HCT116 (cell line): ENCODE data around the gene RHBDD1. TPM values are rescaled to one million over a fixed set of nuclear protein-coding genes. Genes with fewer than 3 reads are reported as not detected.

Experiments used
- ATAC-seq: fragments of 200-7000 bp; cut with Tn5 transposase; 2 replicates; pipeline ENCODE4 v1.9.1; 2020; ENCODE audit warnings: mild to moderate bottlenecking, moderate library complexity
- BruUV-seq: library from RNA; stranded (reverse); fragments of 400-500 nt; replicated peaks from 2 replicates; lab custom pipeline; 2021; lab: Mats Ljungman, UMichigan
- CTCF ChIA-PET: fragments of 300-600 bp; sonication (Branson Sonifier 250); formaldehyde crosslinking; loops from one replicate; lab custom pipeline; 2021; ENCODE audit warnings: antibody characterized with exemption; lab: Charles Lee
- POLR2A ChIA-PET: fragments of 300-600, 350-600 bp; sonication (Branson Sonifier 250); formaldehyde crosslinking; loops from one replicate; lab custom pipeline; 2021; ENCODE audit warnings: antibody characterized with exemption; lab: Charles Lee
- RAD21 ChIA-PET, 2 experiments: fragments of 300-600 bp; sonication (Branson Sonifier 250); formaldehyde crosslinking; loops; one replicate each; lab custom pipeline; 2023; ENCODE audit warnings: low total read pairs in 2 of 2; ENCODE audit not compliant: uncharacterized antibody in 2 of 2, unreplicated experiment in 2 of 2, low non-redundant PET in 1 of 2; lab: Charles Lee
- DNase-seq: peaks from one replicate; pipeline ENCODE4 v3.0.0-alpha.2; 2010; ENCODE audit warnings: low read depth, low spot score
- H2AFZ ChIP-seq: fragments of 200-600 bp; shearing (Covaris generic), sonication (generic); 2 replicates; pipeline ENCODE4 v1.6.1; 2017; ENCODE audit warnings: low read depth, mixed run types, mixed read lengths, antibody characterized with exemption, low read length; ENCODE audit not compliant: poor library complexity, severe bottlenecking
- H3K27ac ChIP-seq: 2 replicates; pipeline ENCODE4 v1.5.1; 2012; ENCODE audit warnings: low read depth, low read length
- H3K27me3 ChIP-seq: fragments of 200-600 bp; sonication (generic); 2 replicates; pipeline ENCODE4 v1.6.1; 2016; ENCODE audit warnings: mixed run types, low read length, mixed read lengths; ENCODE audit not compliant: insufficient read depth
- H3K36me3 ChIP-seq, 2 experiments: fragments of 200-500 bp in 1 of 2; fragments of 200-600 bp in 1 of 2; sonication (Bioruptor generic) in 1 of 2; sonication (generic) in 1 of 2; 2 replicates each; pipeline versions ENCODE4 v1.5.1 to v1.6.1; 2014 to 2016; ENCODE audit warnings: low read length in 2 of 2, inconsistent platforms in 1 of 2, mixed read lengths in 1 of 2, mixed run types in 1 of 2; ENCODE audit not compliant: insufficient read depth in 2 of 2, control insufficient read depth in 1 of 2
- H3K4me1 ChIP-seq, 2 experiments: fragments of 200-600 bp in 1 of 2; sonication (generic) in 1 of 2; 2 replicates each; pipeline versions ENCODE4 v1.5.1 to v1.6.1; 2012 to 2017; ENCODE audit warnings: low read length in 2 of 2, inconsistent platforms in 1 of 2, mild to moderate bottlenecking in 1 of 2, mixed read lengths in 1 of 2, mixed run types in 1 of 2, moderate library complexity in 1 of 2; ENCODE audit not compliant: insufficient read depth in 2 of 2, control insufficient read depth in 1 of 2
- H3K4me2 ChIP-seq: fragments of 200-600 bp; sonication (generic); 2 replicates; pipeline ENCODE4 v1.6.1; 2017; ENCODE audit warnings: mixed run types, low read length, mixed read lengths
- H3K4me3 ChIP-seq, 2 experiments: fragments of 200-600 bp in 1 of 2; sonication (generic) in 1 of 2; replicated peaks in 1 of 2; 2 replicates each; pipeline ENCODE4 v1.5.1; 2011 to 2016; ENCODE audit warnings: low read length in 2 of 2, control low read depth in 1 of 2, low read depth in 1 of 2, mild to moderate bottlenecking in 1 of 2, mixed read lengths in 1 of 2, mixed run types in 1 of 2
- H3K79me2 ChIP-seq: fragments of 200-600 bp; sonication (generic); 2 replicates; pipeline ENCODE4 v1.6.1; 2017; ENCODE audit warnings: mild to moderate bottlenecking, mixed run types, low read length, moderate library complexity, mixed read lengths; ENCODE audit not compliant: insufficient read depth
- H3K9ac ChIP-seq: fragments of 200-600 bp; sonication (generic); 2 replicates; pipeline ENCODE4 v1.6.1; 2016; ENCODE audit warnings: low read length, mixed read lengths
- H3K9me2 ChIP-seq: fragments of 200-600 bp; sonication (generic), shearing (Covaris generic); 2 replicates; pipeline ENCODE4 v1.6.1; 2017; ENCODE audit warnings: mixed run types, mild to moderate bottlenecking, moderate library complexity; ENCODE audit not compliant: insufficient read depth
- H3K9me3 ChIP-seq, 2 experiments: fragments of 200-500 bp in 1 of 2; fragments of 200-600 bp in 1 of 2; sonication (Bioruptor generic) in 1 of 2; sonication (generic) in 1 of 2; 2 replicates each; pipeline ENCODE4 v1.6.1; 2014 to 2017; ENCODE audit warnings: low read length in 2 of 2, mixed read lengths in 2 of 2, inconsistent platforms in 1 of 2, low read depth in 1 of 2, mild to moderate bottlenecking in 1 of 2, mixed run types in 1 of 2, moderate library complexity in 1 of 2; ENCODE audit not compliant: control insufficient read depth in 1 of 2, insufficient read depth in 1 of 2
- H4K20me1 ChIP-seq: fragments of 200-600 bp; sonication (generic), shearing (Covaris generic); 2 replicates; pipeline ENCODE4 v1.6.1; 2017; ENCODE audit warnings: mixed run types, mild to moderate bottlenecking, moderate library complexity; ENCODE audit not compliant: insufficient read depth
- CEBPB ChIP-seq: IDR thresholded peaks from 2 replicates; pipeline ENCODE4 v1.6.1; 2012; ENCODE audit warnings: low read depth
- FOSL1 ChIP-seq: IDR thresholded peaks from 2 replicates; pipeline ENCODE4 v1.6.1; 2012; ENCODE audit warnings: low read depth
- JUND ChIP-seq: IDR thresholded peaks from 2 replicates; pipeline ENCODE4 v1.6.1; 2012
- POLR2A ChIP-seq: IDR thresholded peaks from 2 replicates; pipeline ENCODE4 v1.7.0; 2011; ENCODE audit warnings: borderline replicate concordance; ENCODE audit not compliant: insufficient read depth, insufficient read length; ENCODE audit errors: extremely low read depth
- REST ChIP-seq: IDR thresholded peaks from 2 replicates; pipeline ENCODE4 v1.6.1; 2012; ENCODE audit warnings: low read depth
- SIN3A ChIP-seq: IDR thresholded peaks from 2 replicates; pipeline ENCODE4 v1.6.1; 2012; ENCODE audit warnings: low read depth
- SP1 ChIP-seq: IDR thresholded peaks from 2 replicates; pipeline ENCODE4 v1.6.1; 2012; ENCODE audit warnings: low read depth
- ZFX ChIP-seq: fragments of 450-650 bp; IDR thresholded peaks from 2 replicates; pipeline ENCODE4 v1.6.1; 2017
- intact Hi-C: fragments of 100-400 bp; cut with micrococcal nuclease; formaldehyde crosslinking; loops from 2 replicates; pipeline ENCODE4 v1.10.0; 2022
- total RNA-seq: library from RNA; stranded (reverse); gene quantifications from one replicate; pipeline ENCODE4 v1.2.1, GENCODE V29; 2021; ENCODE audit not compliant: unreplicated experiment
- TF ChIP-seq, protein P1 (sequence below), 3 experiments: fragments of 200-600 bp in 1 of 3; sonication (generic) in 1 of 3; IDR thresholded peaks in 2 of 3; conservative IDR thresholded peaks in 1 of 3; 2 replicates each; pipeline ENCODE4 v1.5.1; 2012 to 2017; ENCODE audit warnings: low read depth in 2 of 3, low read length in 2 of 3, antibody characterized with exemption in 1 of 3, borderline replicate concordance in 1 of 3, control low read depth in 1 of 3, mild to moderate bottlenecking in 1 of 3, mixed read lengths in 1 of 3, mixed run types in 1 of 3, moderate library complexity in 1 of 3; ENCODE audit not compliant: insufficient read depth in 1 of 3

RHBDD1 gene
- total RNA-seq, 1 experiment from 2014 or later = 73.8 TPM

DNA sequence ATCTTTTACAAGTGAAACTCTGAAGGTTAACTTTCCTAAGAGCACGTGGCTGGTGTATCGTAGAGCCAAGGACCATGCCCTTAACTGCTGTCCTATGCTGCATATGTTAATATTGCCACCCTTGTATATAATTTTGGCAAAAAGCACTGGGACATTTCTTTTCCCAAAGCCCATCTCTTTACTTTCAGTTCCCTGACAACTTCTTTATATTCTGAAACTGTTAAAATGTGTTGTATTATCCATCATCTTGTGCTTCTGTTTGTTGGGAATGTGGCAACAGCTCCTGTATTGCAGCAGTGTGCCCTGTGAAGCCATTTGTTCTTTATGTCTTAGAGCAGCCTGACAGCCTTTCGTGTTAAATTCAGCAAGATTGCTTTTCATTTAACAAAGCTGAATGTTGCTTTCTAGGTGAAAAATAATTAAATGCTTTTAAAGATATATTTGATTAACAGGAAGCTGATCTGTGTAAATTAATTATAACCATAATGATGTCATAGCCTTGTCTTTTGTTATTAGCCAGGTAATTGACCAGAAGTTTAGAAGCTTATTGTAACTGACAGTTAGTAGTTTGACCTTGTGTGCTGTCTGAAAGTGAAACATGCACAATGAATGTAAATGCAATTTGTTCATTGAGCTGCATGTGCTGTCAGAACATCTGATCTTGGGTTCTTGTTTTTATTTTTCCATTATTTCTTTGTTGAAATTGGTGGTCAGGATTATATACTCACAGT, 9.7 kb downstream of the RHBDD1 start:
- intact Hi-C loops = no loop called here
- ATAC-seq = no peak
- Histone ChIP-seq H3K9me3 (peaks cover 0 to 3% of the 10 kb centered on the region in 2 experiments; a peak in 1 of 4 replicates), H3K4me1 (no peaks in the 10 kb centered on the region), H3K9ac (no peak overlapping the region), H3K27ac (no peak overlapping the region), H4K20me1 (no peaks in the 10 kb centered on the region), H3K4me3 (no peak overlapping the region), H3K9me2 (no peaks in the 10 kb centered on the region), H2AFZ (no peak overlapping the region), H3K4me2 (no peak overlapping the region), H3K36me3 (no peaks in the 10 kb centered on the region), H3K27me3 (no peaks in the 10 kb centered on the region), H3K79me2 (peaks cover 66% of the 10 kb centered on the region)
- ChIA-PET RAD21 (no interaction called here), CTCF (no interaction called here), POLR2A (no interaction called here)
- no TSS peak for BruUV-seq
- no peak for DNase-seq
- no peak for TF ChIP-seq POLR2A
- TF ChIP-seq ZFX = no peak
- no peak for TF ChIP-seq SP1
- no peak for TF ChIP-seq SIN3A
- TF ChIP-seq JUND = no peak
- TF ChIP-seq, protein P1, sequence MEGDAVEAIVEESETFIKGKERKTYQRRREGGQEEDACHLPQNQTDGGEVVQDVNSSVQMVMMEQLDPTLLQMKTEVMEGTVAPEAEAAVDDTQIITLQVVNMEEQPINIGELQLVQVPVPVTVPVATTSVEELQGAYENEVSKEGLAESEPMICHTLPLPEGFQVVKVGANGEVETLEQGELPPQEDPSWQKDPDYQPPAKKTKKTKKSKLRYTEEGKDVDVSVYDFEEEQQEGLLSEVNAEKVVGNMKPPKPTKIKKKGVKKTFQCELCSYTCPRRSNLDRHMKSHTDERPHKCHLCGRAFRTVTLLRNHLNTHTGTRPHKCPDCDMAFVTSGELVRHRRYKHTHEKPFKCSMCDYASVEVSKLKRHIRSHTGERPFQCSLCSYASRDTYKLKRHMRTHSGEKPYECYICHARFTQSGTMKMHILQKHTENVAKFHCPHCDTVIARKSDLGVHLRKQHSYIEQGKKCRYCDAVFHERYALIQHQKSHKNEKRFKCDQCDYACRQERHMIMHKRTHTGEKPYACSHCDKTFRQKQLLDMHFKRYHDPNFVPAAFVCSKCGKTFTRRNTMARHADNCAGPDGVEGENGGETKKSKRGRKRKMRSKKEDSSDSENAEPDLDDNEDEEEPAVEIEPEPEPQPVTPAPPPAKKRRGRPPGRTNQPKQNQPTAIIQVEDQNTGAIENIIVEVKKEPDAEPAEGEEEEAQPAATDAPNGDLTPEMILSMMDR (IDR thresholded peaks at IDR 0.05 in 2 of 3, conservative IDR thresholded peaks at IDR 0.05 in 1 of 3; ENCODE audit: borderline replicate concordance in 1 of 3, insufficient read depth in 1 of 3, low read depth in 2 of 3, low read length in 2 of 3) = no peak
- no peak for TF ChIP-seq REST
- TF ChIP-seq FOSL1 = no peak
- no peak for TF ChIP-seq CEBPB
